Hepatocyte (in vitro differentiated cells): ENCODE results near the gene USP9Y. TPM values are rescaled to one million over a fixed set of nuclear protein-coding genes. Genes with fewer than 3 reads are reported as not detected.

Source experiments
- DNase-seq: peaks from one replicate; pipeline ENCODE4 v3.0.0-alpha.2; 2016; ENCODE audit warnings: low spot score
- H2AFZ ChIP-seq: fragments of 200-600 bp; sonication (generic); 2 replicates; pipeline ENCODE4 v1.6.0; 2016; ENCODE audit warnings: antibody characterized with exemption, mild to moderate bottlenecking
- H3K27ac ChIP-seq: fragments of 200-600 bp; sonication (generic); 2 replicates; pipeline ENCODE4 v1.5.1; 2016; ENCODE audit warnings: mild to moderate bottlenecking
- H3K27me3 ChIP-seq: fragments of 200-600 bp; sonication (generic); 2 replicates; pipeline ENCODE4 v1.6.1; 2016
- H3K36me3 ChIP-seq: fragments of 200-600 bp; sonication (generic); replicated peaks from 2 replicates; pipeline ENCODE4 v1.5.1; 2016; ENCODE audit warnings: low read depth; ENCODE audit not compliant: insufficient read depth
- H3K4me1 ChIP-seq: fragments of 200-600 bp; sonication (generic); 2 replicates; pipeline ENCODE4 v1.5.1; 2016; ENCODE audit warnings: mild to moderate bottlenecking, moderate library complexity; ENCODE audit not compliant: insufficient read depth
- H3K4me2 ChIP-seq: fragments of 200-600 bp; sonication (generic); 2 replicates; pipeline ENCODE4 v1.6.0; 2016
- H3K4me3 ChIP-seq: fragments of 200-600 bp; sonication (generic); 2 replicates; pipeline ENCODE4 v1.5.1; 2016; ENCODE audit warnings: mild to moderate bottlenecking
- H3K79me2 ChIP-seq: fragments of 200-600 bp; sonication (generic); 2 replicates; pipeline ENCODE4 v1.6.0; 2017; ENCODE audit warnings: mild to moderate bottlenecking
- H3K9me2 ChIP-seq: fragments of 200-600 bp; sonication (generic); replicated peaks from 2 replicates; pipeline ENCODE4 v1.6.0; 2017; ENCODE audit warnings: mild to moderate bottlenecking; ENCODE audit not compliant: insufficient read depth
- H3K9me3 ChIP-seq: fragments of 200-600 bp; sonication (generic); 2 replicates; pipeline ENCODE4 v1.5.1; 2016; ENCODE audit warnings: low read depth, mild to moderate bottlenecking
- H4K20me1 ChIP-seq: fragments of 200-600 bp; sonication (generic); 2 replicates; pipeline ENCODE4 v1.6.0; 2016; ENCODE audit warnings: mild to moderate bottlenecking; ENCODE audit not compliant: insufficient read depth, poor library complexity, severe bottlenecking
- CTCF ChIP-seq: fragments of 200-600 bp; sonication (generic); IDR thresholded peaks from 2 replicates; pipeline ENCODE4 v1.5.1; 2016; ENCODE audit warnings: antibody characterized with exemption, mild to moderate bottlenecking; ENCODE audit not compliant: poor library complexity
- EZH2 ChIP-seq: fragments of 200-600 bp; sonication (generic); IDR thresholded peaks from 2 replicates; pipeline ENCODE4 v1.6.1; 2016; ENCODE audit warnings: antibody characterized with exemption, mild to moderate bottlenecking, borderline replicate concordance
- EZH2phosphoT487 ChIP-seq: fragments of 200-600 bp; sonication (generic); IDR thresholded peaks from one replicate; pipeline ENCODE4 v1.6.1; 2018; ENCODE audit warnings: antibody characterized with exemption, mild to moderate bottlenecking, low read depth, moderate library complexity; ENCODE audit not compliant: unreplicated experiment, severe bottlenecking
- WGBS: methylation state at CpG from one replicate; pipeline ENCODE4 v1.1.6; 2016; ENCODE audit warnings: low lambda C conversion rate; ENCODE audit errors: missing lambda C conversion rate; 5-methylcytosine and 5-hydroxymethylcytosine counted together
- polyA plus RNA-seq: library from polyadenylated mRNA; unstranded; fragments of >200 nt; fragmentation: Nextera tagmentation; extraction: Ambion mirVana; gene quantifications from 2 replicates; pipeline ENCODE4 v1.2.1, GENCODE V29; 2016
- total RNA-seq: library from RNA; depleted of rRNA; stranded (reverse); fragments of >200 nt; gene quantifications from 2 replicates; pipeline ENCODE4 v1.2.3, GENCODE V29; 2014

USP9Y gene
- total and polyA plus RNA-seq, 2 experiments from 2014 or later: not detected

- TF ChIP-seq CTCF: no peak
- TF ChIP-seq EZH2: no peak
- no peak for TF ChIP-seq EZH2phosphoT487
- DNase-seq: no peak
- Histone ChIP-seq H3K36me3 (no peaks in the 10 kb centered on the region), H3K27me3 (no peaks in the 10 kb centered on the region), H3K9me3 (no peaks in the 10 kb centered on the region), H2AFZ (no peak overlapping the region), H3K4me2 (no peak overlapping the region), H3K4me1 (no peaks in the 10 kb centered on the region), H3K27ac (no peak overlapping the region), H3K4me3 (no peak overlapping the region), H3K9me2 (no peaks in the 10 kb centered on the region), H4K20me1 (no peaks in the 10 kb centered on the region), H3K79me2 (no peaks in the 10 kb centered on the region)
- no CpG with 5 or more reads among the region's 6 CpGs for WGBS
Observed at GRCh38 chrY:12715376-12715775, 14.3 kb downstream of the USP9Y start.

- WGBS: no CpG with 5 or more reads among the region's 2 CpGs
- TF ChIP-seq CTCF: no peak
- TF ChIP-seq EZH2: no peak
- no peak for TF ChIP-seq EZH2phosphoT487
Observed at GRCh38 chrY:12729746-12730145, 28.7 kb downstream of the USP9Y start.

GRCh38 chrY:12733625-12734024, 32.6 kb downstream of the USP9Y start:
- TF ChIP-seq CTCF: no peak
- no peak for TF ChIP-seq EZH2
- TF ChIP-seq EZH2phosphoT487: no peak
- H3K4me1 ChIP-seq: no peaks in the 10 kb centered on the region
- no peak for DNase-seq
- no peaks in the 10 kb centered on the region for H4K20me1 ChIP-seq
- no peaks in the 10 kb centered on the region for H3K79me2 ChIP-seq
- no peaks in the 10 kb centered on the region for H3K9me2 ChIP-seq
- H3K27me3 ChIP-seq: no peaks in the 10 kb centered on the region
- no CpG with 5 or more reads among the region's 3 CpGs for WGBS
- no peak overlapping the region for H3K27ac ChIP-seq
- H3K9me3 ChIP-seq: no peaks in the 10 kb centered on the region
- H3K36me3 ChIP-seq: no peaks in the 10 kb centered on the region
- no peak overlapping the region for H3K4me2 ChIP-seq
- H2AFZ ChIP-seq: no peak overlapping the region
- no peak overlapping the region for H3K4me3 ChIP-seq

More at GRCh38 chrY:12729746-12730145, 28.7 kb downstream of the USP9Y start:
- no peaks in the 10 kb centered on the region for H3K9me2 ChIP-seq
- H3K9me3 ChIP-seq: no peaks in the 10 kb centered on the region
- H2AFZ ChIP-seq: no peak overlapping the region
- no peaks in the 10 kb centered on the region for H3K27me3 ChIP-seq
- no peaks in the 10 kb centered on the region for H3K79me2 ChIP-seq
- no peak overlapping the region for H3K27ac ChIP-seq
- no peaks in the 10 kb centered on the region for H3K4me1 ChIP-seq
- no peaks in the 10 kb centered on the region for H4K20me1 ChIP-seq
- no peak overlapping the region for H3K4me3 ChIP-seq
- no peak for DNase-seq
- no peak overlapping the region for H3K4me2 ChIP-seq
- no peaks in the 10 kb centered on the region for H3K36me3 ChIP-seq

GRCh38 chrY:12734051-12734450, 33.0 kb downstream of the USP9Y start:
- H4K20me1 ChIP-seq: no peaks in the 10 kb centered on the region
- no peak overlapping the region for H2AFZ ChIP-seq
- H3K27ac ChIP-seq: no peak overlapping the region
- no peak overlapping the region for H3K4me2 ChIP-seq
- WGBS: no CpG with 5 or more reads among the region's 2 CpGs
- H3K9me2 ChIP-seq: no peaks in the 10 kb centered on the region
- H3K4me3 ChIP-seq: no peak overlapping the region
- no peak for TF ChIP-seq EZH2phosphoT487
- no peak for TF ChIP-seq EZH2
- TF ChIP-seq CTCF: no peak
- no peaks in the 10 kb centered on the region for H3K79me2 ChIP-seq
- no peaks in the 10 kb centered on the region for H3K27me3 ChIP-seq
- no peaks in the 10 kb centered on the region for H3K36me3 ChIP-seq
- H3K4me1 ChIP-seq: no peaks in the 10 kb centered on the region
- no peak for DNase-seq
- no peaks in the 10 kb centered on the region for H3K9me3 ChIP-seq
